Renal pelvis (tissue), 4 donors: ENCODE results near the gene ATP9B. TPM values are rescaled to one million over a fixed set of nuclear protein-coding genes. Genes with fewer than 3 reads are reported as not detected.
"Not testable (repeated sequence)": the region's sequence is repeated elsewhere in the genome, so short reads cannot be mapped to it uniquely, and the experiment has no call there.

Experiments used
- DNase-seq: peaks from one replicate; pipeline ENCODE4 v3.0.0-alpha.2; 2013
- polyA plus RNA-seq, 3 donors: library from polyadenylated mRNA; unstranded; fragments of 120-200 nt; gene quantifications; one replicate each; pipeline ENCODE4 v1.2.1, GENCODE V29; 2013; ENCODE audit not compliant: insufficient read length in 3 of 3

Gene ATP9B
- polyA plus RNA-seq, 3 donors, result 27.8 to 39.5 (median 36.3) TPM

DNA sequence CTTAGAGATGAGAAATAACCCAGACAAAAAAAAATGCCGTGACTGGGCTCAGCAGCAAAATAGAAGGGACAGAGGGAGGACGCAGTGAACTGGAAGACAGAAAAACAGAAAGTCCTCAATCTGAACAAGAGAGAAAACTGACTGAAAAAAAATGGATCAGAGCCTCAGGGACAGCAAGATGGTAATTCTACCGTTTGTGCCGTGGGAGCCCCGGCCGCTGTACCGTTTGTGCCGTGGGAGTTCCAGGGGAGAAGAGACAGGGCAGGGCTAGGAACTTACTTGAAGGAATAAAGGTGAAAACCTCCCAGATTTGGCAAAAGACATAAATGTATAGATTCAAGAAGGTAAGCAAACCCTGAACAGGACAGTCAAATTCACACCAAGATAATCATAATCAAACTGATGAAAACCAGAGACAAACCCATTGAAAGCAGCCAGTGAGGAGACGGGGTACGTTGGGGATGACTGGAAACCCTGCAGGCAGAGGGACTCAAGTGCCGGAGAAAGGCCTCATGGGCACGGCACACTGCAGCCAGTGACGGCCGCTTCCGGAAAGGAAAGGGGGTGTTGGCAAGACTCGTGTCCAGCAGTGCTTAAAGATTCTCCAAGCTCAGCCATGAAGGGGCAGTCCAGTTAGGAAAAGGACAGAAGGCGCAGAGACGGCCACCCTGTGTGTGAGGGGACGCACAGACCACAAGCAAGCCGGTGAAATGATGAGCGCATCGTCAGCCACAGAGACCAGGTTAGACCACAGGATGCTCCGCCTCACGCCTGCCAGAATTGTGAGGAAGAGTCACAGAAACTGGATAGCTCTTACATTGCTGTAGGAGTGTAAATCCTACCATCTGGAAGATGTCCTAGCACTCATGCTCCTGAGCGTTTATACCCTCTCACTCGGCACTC is 286.5 kb downstream of the ATP9B start:
- no peak for DNase-seq

DNA sequence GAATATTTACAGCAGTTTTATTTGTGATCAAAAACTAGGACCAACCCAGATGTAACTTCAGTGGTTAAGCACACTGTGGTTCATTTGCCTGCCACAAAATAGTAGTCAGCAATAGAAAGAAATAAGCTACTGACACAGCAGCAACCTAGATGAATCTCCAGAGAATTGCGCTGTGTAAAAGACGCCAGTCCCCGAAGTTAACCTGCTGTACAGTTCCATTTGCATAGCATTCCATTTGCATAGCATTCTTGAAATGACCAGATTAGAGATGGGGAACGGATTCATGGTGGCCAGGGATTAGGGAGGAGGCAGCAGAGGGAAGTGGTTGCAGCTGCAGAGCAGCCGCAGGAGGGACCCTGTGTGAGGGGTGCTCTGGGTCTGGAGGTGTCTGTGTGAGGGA is 287.2 kb downstream of the ATP9B start:
- no peak for DNase-seq

DNA sequence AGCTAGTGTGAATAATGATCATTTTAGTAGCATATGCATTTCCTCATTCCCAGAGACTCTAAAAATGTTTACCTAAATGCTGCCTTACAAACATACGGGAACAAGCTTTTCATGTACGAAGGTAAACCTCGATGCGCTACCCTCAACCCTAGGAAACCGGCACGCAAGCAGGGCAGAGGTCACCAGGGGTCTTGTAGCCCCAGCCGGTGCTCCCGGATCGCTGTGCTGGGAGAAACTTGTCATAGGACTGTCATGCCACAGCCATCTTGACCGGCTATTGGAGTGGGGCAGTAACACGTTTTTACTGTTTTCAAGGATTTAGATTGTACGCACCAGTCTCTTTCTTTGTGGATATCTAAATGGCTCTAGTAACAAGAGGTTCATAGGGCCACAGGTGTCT is 291.7 kb downstream of the ATP9B start:
- no peak for DNase-seq

DNA sequence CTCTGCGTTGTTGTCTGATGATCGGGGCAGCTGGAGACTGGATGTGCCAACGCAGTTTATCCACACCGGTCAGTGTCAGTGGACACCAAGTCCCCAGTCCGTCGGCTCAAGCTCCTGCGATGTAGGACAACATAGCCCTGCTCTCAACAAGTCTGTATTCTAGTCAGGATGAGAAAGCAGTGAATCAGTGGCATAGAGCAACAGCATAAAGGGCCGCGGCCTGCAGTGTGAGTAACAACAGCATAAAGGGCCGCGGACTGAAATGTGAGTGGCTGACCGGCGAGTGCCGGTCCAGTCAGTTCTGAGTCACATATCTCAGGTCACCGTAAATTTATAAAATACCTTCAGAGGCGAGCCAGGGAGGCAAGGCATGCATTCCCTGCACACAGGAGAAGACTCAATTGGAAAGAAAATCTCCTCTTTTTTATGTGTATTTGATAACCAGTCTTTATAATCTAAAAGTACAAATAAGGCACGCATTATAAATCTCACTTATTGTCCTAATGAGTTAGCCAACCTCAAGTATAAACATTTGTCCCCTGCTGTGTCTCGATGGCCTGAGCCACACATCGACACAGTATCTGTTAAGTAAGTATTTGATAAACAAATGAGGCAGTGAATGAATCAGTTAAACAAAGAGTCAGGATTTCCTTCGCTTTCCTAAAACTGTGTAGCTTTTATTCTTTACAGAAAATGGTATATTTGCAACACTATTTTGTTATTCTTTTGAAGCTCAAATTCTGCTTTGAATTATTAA is 292.8 kb downstream of the ATP9B start:
- no peak for DNase-seq

DNA sequence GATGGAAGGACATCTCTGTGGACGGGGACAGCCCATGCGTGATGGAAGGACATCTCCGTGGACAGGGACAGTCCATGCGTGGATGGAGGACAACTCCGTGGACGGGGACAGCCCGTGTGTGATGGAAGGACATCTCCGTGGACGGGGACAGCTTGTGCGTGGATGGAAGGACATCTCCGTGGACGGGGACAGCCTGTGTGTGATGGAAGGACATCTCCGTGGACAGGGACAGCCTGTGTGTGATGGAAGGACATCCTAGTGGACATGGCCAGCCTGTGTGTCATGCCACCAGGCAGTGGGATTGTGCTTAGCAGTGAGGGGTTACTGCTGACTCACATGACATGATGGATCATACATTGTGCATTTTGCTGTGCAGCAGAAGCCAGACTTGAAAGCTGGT is 296.5 kb downstream of the ATP9B start:
- no peak for DNase-seq

DNA sequence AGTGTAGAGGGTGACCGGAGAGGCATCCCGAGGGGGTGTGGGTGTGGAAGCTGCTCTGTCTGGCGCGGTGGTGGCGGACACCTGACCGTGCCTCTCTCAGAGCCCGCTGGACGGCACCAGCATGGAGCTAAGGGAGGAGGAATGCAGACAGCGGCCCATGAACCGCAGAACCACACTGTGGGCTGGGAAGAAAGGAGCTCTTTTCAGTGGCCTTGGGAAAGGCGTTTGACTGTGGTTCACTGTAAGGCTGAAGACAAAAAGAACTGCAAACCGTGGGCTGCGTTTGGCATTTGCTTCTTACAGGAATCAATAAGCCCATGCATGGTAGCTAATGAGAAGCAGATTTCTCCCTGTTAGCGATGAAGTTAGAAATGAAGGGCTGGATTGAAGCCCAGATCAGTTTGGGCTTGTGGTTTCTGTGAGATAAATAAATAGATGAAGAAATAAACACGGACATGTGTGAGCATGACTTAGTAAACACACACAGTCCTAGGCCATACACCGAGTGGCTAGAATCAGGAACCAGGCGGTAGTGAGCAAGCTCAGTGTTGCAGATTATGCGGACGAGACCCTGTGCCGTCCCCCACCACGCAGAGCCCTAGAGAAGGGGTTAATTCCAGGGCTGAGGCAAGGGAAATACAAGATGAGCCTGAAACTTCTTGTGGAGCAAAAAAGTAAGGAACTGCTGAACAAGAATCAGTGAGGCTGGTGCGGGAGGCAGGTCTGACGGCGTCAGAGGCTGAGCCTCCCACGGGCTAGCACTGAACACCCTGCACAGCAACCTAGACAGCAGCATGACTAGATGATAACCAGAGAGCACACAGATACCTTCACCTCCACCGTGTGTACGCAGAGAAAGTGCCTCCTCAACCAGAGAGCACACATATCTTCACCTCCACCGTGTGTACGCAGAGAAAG is 297.2 kb downstream of the ATP9B start:
- DNase-seq, result no peak

DNA sequence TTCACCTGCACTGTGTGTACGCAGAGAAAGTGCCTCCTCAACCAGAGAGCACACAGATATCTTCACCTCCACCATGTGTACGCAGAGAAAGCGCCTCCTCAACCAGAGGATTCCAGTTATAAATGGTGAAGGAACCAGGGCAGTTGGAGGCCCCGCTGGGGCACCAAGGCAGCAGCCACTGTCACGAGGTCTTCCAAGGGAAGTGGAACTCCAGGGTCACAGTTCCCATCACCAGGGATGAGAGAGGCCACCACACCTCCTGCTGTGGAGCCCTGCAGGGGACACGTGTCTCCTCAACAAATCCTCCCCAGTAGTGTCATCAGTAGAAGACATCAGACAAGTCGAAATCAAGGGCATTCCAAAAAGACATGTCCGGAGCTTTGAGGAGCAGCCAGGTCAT is 298.3 kb downstream of the ATP9B start:
- no peak for DNase-seq

DNA sequence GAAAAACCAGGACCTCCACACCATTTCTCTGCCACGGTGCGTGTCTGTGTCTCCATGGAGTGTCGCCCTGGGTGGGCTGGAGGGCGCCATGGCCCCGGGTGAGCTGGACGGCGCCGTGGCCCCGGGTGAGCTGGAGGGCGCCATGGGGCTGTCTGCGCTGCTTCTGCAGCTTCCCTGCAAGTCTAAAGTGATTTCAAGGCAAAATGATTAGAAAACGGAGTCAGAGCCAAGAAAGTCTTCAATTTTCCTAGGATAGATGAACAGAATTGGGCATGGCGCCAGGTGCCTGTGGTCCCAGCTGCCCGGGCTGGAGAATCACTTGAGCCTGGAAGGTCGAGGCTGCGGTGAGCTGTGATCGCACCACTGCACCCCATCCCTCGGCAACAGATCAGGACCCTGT is 298.8 kb downstream of the ATP9B start:
- no peak for DNase-seq

DNA sequence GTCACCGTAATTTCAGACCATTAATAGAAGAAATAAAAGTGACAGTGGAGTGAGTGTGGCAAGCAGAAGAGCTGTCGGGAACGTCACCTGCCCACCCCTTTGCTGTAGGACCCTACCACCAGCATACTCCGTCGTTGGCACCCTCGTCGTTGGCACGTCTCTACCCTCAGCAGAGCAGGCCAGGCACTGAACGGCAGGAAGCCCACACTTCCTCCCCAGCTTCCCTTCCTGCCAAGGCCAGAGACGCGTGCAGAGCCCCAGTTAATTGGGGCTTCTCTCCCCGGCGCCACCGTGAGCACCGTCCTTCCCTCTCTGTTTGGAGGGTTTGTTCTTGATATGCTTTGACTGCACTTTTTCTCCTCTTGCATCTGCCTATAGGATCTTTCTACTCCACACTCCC is 299.5 kb downstream of the ATP9B start:
- no peak for DNase-seq

DNA sequence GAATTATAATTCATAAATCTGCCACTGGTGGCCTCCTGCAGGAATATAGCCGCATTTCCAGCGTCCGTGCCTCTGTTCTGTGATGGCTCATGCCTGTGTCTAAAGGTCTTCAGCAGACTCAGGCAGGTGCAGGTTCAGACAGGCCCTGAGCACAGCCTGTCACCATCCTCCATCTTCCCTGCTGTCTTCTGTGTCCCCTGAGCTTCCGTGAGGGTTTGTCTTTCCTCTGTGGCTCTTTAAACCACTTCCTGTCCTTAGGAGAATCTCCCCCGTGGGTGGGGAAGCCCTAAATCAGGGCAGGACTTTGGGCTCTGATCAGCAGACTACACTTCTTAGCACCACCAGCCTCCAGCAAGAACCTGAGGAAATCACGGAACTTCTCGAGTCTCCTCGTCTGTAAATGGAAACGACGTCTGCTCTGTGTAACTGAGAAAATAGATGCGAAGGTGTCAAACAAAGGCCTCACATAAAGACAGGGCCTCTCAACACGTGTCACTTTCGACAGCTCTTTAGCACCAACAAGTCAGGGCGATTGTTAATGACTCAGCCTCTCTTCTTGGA is 302.4 kb downstream of the ATP9B start:
- DNase-seq, result no peak

DNA sequence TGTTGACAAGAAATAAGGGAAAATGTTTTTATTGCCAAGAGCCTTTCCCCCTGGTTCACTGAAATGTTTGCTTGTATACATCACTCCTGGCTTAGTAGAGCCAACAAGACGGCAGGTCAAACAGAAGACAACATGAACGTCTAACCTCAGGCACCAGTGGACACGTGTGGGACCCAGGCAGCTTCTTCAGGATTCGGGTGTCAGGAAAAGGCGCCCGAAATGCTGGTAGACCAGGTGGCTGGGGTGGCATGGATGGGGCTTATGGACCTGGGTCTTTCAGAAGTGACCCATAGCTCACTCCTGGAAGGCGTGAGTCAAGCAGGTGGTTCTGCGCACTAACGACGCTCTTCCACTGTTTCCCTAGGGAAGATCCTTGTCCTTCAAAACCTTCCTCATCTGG is 303.3 kb downstream of the ATP9B start:
- no peak for DNase-seq

DNA sequence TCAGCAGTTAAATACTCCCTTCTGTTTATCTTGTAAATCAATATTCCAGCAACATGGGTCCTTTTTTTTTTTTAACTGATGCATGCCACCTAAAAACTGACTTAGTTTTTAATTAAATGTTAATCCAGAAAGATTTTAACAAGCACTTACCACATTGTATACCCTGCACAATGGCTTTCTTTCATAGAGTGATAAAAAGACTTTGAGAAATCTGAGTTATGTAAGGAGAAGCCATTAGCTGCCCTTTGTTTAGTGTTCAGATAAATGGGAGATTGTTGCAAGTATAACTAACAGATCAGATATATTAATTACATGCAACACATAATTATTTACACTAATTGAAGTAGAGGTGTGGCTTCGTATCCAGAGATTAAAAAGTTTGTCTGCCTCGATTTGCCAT is 303.8 kb downstream of the ATP9B start:
- no peak for DNase-seq

DNA sequence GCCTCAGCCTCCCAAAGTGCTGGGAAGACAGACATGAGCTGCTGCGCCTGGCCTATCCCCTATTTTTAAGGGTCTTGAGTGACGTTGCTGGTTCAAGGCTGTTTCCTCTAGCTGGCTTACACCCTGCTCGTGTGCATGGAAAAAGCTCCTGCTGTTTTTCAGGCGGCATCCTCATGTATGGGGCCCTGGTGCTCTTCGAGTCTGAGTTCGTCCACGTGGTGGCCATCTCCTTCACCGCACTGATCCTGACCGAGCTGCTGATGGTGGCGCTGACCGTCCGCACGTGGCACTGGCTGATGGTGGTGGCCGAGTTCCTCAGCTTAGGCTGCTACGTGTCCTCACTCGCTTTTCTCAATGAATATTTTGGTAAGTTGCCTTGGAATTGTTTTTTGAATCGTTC is 304.5 kb downstream of the ATP9B start:
- DNase-seq, result no peak

DNA sequence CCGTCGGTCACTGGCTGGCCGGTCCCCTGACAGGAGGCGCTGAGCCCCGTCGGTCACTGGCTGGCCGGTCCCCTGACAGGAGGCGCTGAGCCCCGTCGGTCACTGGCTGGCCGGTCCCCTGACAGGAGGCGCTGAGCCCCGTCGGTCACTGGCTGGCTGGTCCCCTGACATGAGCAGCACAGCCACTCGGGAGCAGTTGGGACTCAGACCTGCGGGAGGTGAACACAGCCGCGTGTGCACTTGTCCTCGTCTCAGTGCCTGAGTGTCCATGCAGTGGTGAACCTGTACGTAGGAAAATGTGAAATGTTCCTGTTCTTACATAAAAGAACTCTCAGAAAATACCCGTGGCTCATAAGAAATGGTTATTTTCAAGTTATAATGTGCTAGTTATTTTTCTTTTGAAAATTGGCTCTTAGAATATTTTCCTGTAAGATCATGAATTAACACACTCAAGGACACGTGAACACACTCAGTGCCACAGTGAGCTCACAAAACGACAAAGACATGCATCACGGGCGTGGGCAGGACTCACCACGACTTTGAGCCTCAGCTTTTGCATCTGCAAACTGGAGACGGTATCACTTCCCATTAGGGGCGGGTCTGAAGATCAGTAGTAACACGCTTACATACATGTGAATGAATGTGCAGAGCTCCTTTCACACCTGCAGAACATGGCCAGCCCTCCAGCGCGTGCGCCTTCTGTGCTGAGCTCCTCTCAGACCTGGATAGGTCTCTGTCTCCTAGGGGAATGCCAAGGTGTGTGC is 305.4 kb downstream of the ATP9B start:
- DNase-seq, result no peak

DNA sequence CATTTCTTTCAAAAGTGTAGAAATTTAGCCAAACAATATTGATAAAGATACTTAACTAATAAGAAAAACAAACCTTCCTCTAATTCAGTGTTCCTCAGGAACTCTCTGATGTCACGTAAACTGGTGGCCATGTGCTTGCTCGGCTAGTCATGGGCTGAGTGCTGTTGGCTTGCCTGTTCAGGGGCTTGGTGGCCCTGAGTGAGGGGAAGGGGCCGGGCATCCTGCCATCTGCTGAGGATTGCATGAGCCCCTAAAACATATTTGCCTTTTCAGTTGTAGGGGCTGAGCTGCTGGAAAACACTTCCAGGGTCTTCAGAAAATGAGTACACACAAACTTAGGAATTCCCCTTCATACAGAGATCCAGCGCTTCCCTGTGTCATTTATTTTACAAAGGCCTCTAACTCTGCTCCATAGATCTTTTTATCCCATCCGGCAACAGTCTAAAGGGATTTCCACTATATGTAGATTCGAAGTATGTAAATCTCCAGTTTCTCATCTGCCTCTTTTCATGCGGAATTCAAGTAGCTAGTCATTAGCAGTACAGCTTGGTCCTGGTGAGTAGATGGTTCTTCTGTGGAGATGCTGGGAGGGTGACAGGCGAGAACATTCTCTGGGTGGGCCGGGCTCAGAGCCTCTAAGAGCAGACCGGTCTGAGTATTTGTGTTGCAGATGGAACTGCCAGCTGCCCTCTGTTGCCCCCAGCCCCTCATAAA is 306.4 kb downstream of the ATP9B start:
- DNase-seq, result no peak

DNA sequence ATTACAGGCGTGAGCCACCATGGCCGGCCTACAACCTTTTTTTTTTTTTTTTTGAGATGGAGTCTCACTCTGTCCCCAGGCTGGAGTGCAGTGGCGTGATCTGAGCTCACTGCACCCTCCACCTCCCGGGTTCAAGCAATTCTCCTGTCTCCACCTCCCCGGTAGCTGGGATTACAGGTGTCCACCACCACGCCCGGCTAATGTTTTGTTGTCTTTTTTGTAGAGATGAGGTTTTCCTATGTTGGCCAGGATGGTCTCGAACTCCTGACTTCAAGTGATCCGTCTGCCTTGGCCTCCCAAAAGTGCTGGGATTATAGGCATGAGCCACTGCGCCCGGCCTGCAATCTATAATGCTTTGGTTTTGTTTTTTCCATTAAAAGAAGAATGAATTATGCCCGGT is 307.5 kb downstream of the ATP9B start:
- DNase-seq, result not testable (repeated sequence)

DNA sequence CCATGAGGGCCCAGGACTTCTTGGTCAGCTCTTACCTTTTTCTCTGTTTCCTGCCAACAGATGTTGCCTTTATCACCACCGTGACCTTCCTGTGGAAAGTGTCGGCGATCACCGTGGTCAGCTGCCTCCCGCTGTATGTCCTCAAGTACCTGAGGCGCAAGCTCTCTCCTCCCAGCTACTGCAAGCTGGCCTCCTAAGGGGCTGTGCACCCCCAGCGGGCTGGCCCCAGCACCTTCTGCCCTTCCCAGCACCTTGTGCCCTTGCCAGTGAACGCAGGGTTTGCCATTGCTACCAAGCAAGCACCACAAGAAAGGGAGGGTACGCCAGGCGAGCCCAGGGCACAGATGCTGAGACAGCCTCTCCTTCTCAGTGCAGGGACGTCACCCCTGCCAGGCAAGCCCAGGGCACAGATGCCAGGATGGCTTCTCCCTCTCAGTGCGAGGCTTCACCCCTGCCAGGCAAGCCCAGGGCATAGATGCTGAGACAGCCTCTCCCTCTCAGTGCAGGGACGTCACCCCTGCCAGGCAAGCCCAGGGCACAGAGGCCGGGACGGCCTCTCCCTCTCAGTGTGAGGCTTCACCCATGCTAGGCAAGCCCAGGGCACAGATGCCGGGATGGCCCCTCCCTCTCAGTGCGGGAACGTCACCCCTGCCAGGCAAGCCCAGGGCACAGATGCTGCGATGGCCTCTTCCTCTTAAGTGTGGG is 308.1 kb downstream of the ATP9B start:
- no peak for DNase-seq

DNA sequence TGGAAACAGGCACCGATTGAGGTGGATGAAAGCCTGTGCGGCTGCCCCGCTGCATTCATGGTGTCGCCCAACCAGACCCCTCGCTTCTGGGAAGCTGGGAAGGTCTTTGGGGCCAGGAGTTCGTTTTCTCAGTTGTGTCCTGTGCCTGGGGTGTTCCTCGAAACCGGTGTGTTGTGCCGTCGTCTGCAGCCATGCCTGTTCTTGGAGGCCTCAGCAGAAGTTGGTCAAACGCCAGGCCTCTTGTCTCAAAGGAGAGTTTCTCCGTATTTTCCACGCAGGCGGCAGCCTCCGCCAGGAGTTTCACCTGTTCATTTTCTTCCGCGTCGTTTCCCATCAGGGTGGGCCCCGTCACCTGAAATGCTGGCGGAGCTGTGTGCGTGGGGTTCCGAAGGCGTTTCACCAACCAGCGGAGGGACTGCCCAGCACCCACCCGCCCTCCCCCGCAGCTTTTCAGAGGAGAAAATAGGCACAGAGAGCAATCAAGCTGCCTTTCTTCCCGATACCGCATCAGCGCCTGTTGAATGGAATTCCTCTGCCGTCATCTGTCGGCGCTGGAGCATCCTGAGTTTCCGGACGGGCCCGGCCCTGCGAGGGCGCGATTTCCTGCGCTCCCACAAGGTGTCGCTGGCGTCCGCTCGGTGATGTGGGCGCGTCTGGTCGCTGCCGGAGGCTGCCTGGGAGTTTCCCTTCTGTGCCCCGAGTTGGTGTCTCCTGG is 309.5 kb downstream of the ATP9B start:
- DNase-seq, result peak; percentile 69
